CD14-positive monocyte (primary cell): ENCODE results near the gene UGT2B15. TPM values are rescaled to one million over a fixed set of nuclear protein-coding genes. Genes with fewer than 3 reads are reported as not detected.

Source experiments
- DNase-seq, 3 donors: peaks; one replicate each; pipeline ENCODE4 v3.0.0-alpha.2; 2011 to 2022
- H2AFZ ChIP-seq: 2 replicates; pipeline ENCODE4 v1.6.0; 2012; ENCODE audit warnings: mild to moderate bottlenecking, low read depth, low read length, inconsistent platforms; ENCODE audit not compliant: insufficient read depth, poor library complexity, severe bottlenecking
- H3K27ac ChIP-seq, 2 donors: 1 replicate in 1 of 2; 2 replicates in 1 of 2; pipeline ENCODE4 v1.5.1; 2012 to 2013; ENCODE audit warnings: low read length in 2 of 2, control low read depth in 1 of 2, inconsistent platforms in 1 of 2, low read depth in 1 of 2, mild to moderate bottlenecking in 1 of 2
- H3K27me3 ChIP-seq, 2 donors: one replicate each; pipeline versions ENCODE4 v1.6.0 to v1.6.1; 2011 to 2013; ENCODE audit warnings: low read length in 2 of 2; ENCODE audit not compliant: control insufficient read depth in 2 of 2, insufficient read depth in 2 of 2
- H3K36me3 ChIP-seq, 2 donors: replicated peaks in 1 of 2; 1 replicate in 1 of 2; 2 replicates in 1 of 2; pipeline versions ENCODE4 v1.5.1 to v1.6.1; 2012 to 2013; ENCODE audit warnings: low read length in 2 of 2, control low read depth in 1 of 2, inconsistent platforms in 1 of 2, mild to moderate bottlenecking in 1 of 2; ENCODE audit not compliant: insufficient read depth in 2 of 2, control insufficient read depth in 1 of 2
- H3K4me1 ChIP-seq, 2 donors: 1 replicate in 1 of 2; 2 replicates in 1 of 2; pipeline versions ENCODE4 v1.5.1 to v1.6.1; 2012 to 2013; ENCODE audit warnings: low read length in 2 of 2, control low read depth in 1 of 2, inconsistent platforms in 1 of 2, mild to moderate bottlenecking in 1 of 2, moderate library complexity in 1 of 2; ENCODE audit not compliant: insufficient read depth in 2 of 2, control insufficient read depth in 1 of 2
- H3K4me2 ChIP-seq: replicated peaks from 2 replicates; pipeline ENCODE3; 2012; ENCODE audit warnings: low read length, moderate library complexity, mild to moderate bottlenecking; ENCODE audit not compliant: poor library complexity, severe bottlenecking; ENCODE audit errors: extremely low read depth
- H3K4me3 ChIP-seq, 3 experiments: fragments of 200-600 bp in 1 of 3; sonication (generic) in 1 of 3; replicated peaks in 1 of 3; 1 replicate in 2 of 3; 2 replicates in 1 of 3; pipeline ENCODE4 v1.5.1; 2011 to 2013; ENCODE audit warnings: low read length in 3 of 3, mild to moderate bottlenecking in 3 of 3, control low read depth in 2 of 3, low read depth in 2 of 3, inconsistent platforms in 1 of 3, moderate library complexity in 1 of 3
- H3K79me2 ChIP-seq: 2 replicates; pipeline ENCODE4 v1.6.0; 2012; ENCODE audit warnings: mild to moderate bottlenecking, control low read depth, inconsistent platforms, low read length, moderate library complexity; ENCODE audit not compliant: insufficient read depth
- H3K9ac ChIP-seq: 2 replicates; pipeline ENCODE4 v1.6.0; 2017; ENCODE audit warnings: low read length, mild to moderate bottlenecking; ENCODE audit not compliant: insufficient read depth, poor library complexity, severe bottlenecking
- H3K9me3 ChIP-seq, 2 donors: replicated peaks in 1 of 2; 1 replicate in 1 of 2; 2 replicates in 1 of 2; pipeline versions ENCODE4 v1.5.1 to v1.6.1; 2012 to 2013; ENCODE audit warnings: low read length in 2 of 2, control low read depth in 1 of 2; ENCODE audit not compliant: control insufficient read depth in 1 of 2, insufficient read depth in 1 of 2
- H4K20me1 ChIP-seq: 2 replicates; pipeline ENCODE4 v1.6.0; 2012; ENCODE audit warnings: mild to moderate bottlenecking, low read length, control low read depth, moderate library complexity; ENCODE audit not compliant: insufficient read depth
- H3K27ac Mint-ChIP-seq, 7 donors: one replicate each; pipeline ENCODE4 v1.8.0; 2020; ENCODE audit warnings: mild to moderate bottlenecking in 7 of 7, mixed read lengths in 7 of 7, moderate library complexity in 6 of 7, inconsistent platforms in 2 of 7
- H3K27me3 Mint-ChIP-seq, 3 donors: one replicate each; pipeline ENCODE4 v1.8.0; 2021 to 2022; ENCODE audit warnings: low read depth in 3 of 3, mild to moderate bottlenecking in 3 of 3, mixed read lengths in 3 of 3, moderate library complexity in 3 of 3, inconsistent platforms in 1 of 3
- H3K36me3 Mint-ChIP-seq, 2 donors: one replicate each; pipeline ENCODE4 v1.8.0; 2020; ENCODE audit warnings: mixed read lengths in 2 of 2, inconsistent platforms in 1 of 2, mild to moderate bottlenecking in 1 of 2
- H3K4me1 Mint-ChIP-seq: one replicate; pipeline ENCODE4 v1.8.0; 2020; ENCODE audit warnings: mild to moderate bottlenecking, mixed read lengths
- H3K4me3 Mint-ChIP-seq, 2 donors: one replicate each; pipeline ENCODE4 v1.8.0; 2020; ENCODE audit warnings: mild to moderate bottlenecking in 2 of 2, mixed read lengths in 2 of 2, moderate library complexity in 1 of 2
- H3K9me3 Mint-ChIP-seq, 7 donors: one replicate each; pipeline ENCODE4 v1.8.0; 2020 to 2022; ENCODE audit warnings: mixed read lengths in 7 of 7, mild to moderate bottlenecking in 6 of 7, moderate library complexity in 6 of 7, inconsistent platforms in 2 of 7
- CTCF ChIP-seq: fragments of 200-600 bp; IDR thresholded peaks from one replicate; pipeline ENCODE4 v1.8.0; 2022; ENCODE audit warnings: antibody characterized with exemption, mild to moderate bottlenecking
- whole genome bisulfite sequencing: methylation state at CpG from one replicate; pipeline ENCODE4 v1.1.5; 2013; ENCODE audit warnings: missing lambda C conversion rate; ENCODE audit not compliant: insufficient coverage; 5-methylcytosine and 5-hydroxymethylcytosine counted together
- intact Hi-C, 2 donors: fragments of 100-400 bp; cut with micrococcal nuclease; formaldehyde crosslinking; loops; one replicate each; pipeline versions ENCODE4 v1.15.0 to v1.15.1; 2023
- polyA plus RNA-seq, 3 donors: library from polyadenylated mRNA; depleted of rRNA in 1 of 3; unstranded in 2 of 3; stranded (reverse) in 1 of 3; fragments of 300-500 nt in 2 of 3; fragments of >200 nt in 1 of 3; fragmentation: Illumina TruSeq in 2 of 3; gene quantifications; 1 replicate in 2 of 3; 2 replicates in 1 of 3; pipeline ENCODE4 v1.2.3, GENCODE V29; 2012 to 2021

The UGT2B15 gene
- polyA plus RNA-seq, 3 donors: not detected

GRCh38 chr4:68700152-68700551 is 29.7 kb upstream of the UGT2B15 start:
- H3K36me3 Mint-ChIP-seq: no peaks in the 10 kb centered on the region
- no peaks in the 10 kb centered on the region for H3K27me3 ChIP-seq
- no peak overlapping the region for H3K9ac ChIP-seq
- H3K4me3 Mint-ChIP-seq: no peak overlapping the region
- H3K27ac Mint-ChIP-seq: no peak overlapping the region
- no peak overlapping the region for H3K4me3 ChIP-seq
- peaks cover 0 to 3% of the 10 kb centered on the region in 2 donors for H3K9me3 ChIP-seq
- TF ChIP-seq CTCF: no peak
- no peaks in the 10 kb centered on the region for H3K36me3 ChIP-seq
- H3K4me2 ChIP-seq: no peak overlapping the region
- no peak for DNase-seq
- WGBS: 44% methylated on average over 1 of the region's 3 CpGs
- H4K20me1 ChIP-seq: no peaks in the 10 kb centered on the region
- no peaks in the 10 kb centered on the region for H3K79me2 ChIP-seq
- no peak overlapping the region for H3K27ac ChIP-seq
- H3K4me1 Mint-ChIP-seq: no peaks in the 10 kb centered on the region
- H2AFZ ChIP-seq: no peak overlapping the region
- peaks cover 0 to 6% (median 0%) of the 10 kb centered on the region in 7 donors for H3K9me3 Mint-ChIP-seq
- intact Hi-C loops: no loop called here
- no peaks in the 10 kb centered on the region for H3K4me1 ChIP-seq
- H3K27me3 Mint-ChIP-seq: no peaks in the 10 kb centered on the region

GRCh38 chr4:68693325-68694075 is 23.0 kb upstream of the UGT2B15 start:
- intact Hi-C loops: no loop called here
- H3K36me3 ChIP-seq: no peaks in the 10 kb centered on the region
- H3K9ac ChIP-seq: no peak overlapping the region
- Mint-ChIP-seq H3K9me3 (peaks cover 0 to 17% (median 7%) of the 10 kb centered on the region in 7 donors), H3K4me3 (no peak overlapping the region), H3K36me3 (no peaks in the 10 kb centered on the region), H3K27me3 (peaks cover 0 to 4% (median 0%) of the 10 kb centered on the region in 3 donors), H3K4me1 (no peaks in the 10 kb centered on the region), H3K27ac (no peak overlapping the region)
- H4K20me1 ChIP-seq: no peaks in the 10 kb centered on the region
- no peaks in the 10 kb centered on the region for H3K27me3 ChIP-seq
- no peak for DNase-seq
- no peak overlapping the region for H3K4me2 ChIP-seq
- H3K27ac ChIP-seq: no peak overlapping the region
- no peak overlapping the region for H3K4me3 ChIP-seq
- H2AFZ ChIP-seq: no peak overlapping the region
- H3K4me1 ChIP-seq: no peaks in the 10 kb centered on the region
- TF ChIP-seq CTCF: no peak
- no peaks in the 10 kb centered on the region for H3K79me2 ChIP-seq
- WGBS: 69% methylated on average over 4 of the region's 9 CpGs
- peaks cover 7 to 11% of the 10 kb centered on the region in 2 donors for H3K9me3 ChIP-seq
